HepG2 (cell line): ENCODE results near the gene DUSP12. TPM values are rescaled to one million over a fixed set of nuclear protein-coding genes. Genes with fewer than 3 reads are reported as not detected.

Experiments
- ATAC-seq: fragments of 200-7000 bp; cut with Tn5 transposase; 3 replicates; pipeline ENCODE4 v1.9.1; 2020; ENCODE audit warnings: mild to moderate bottlenecking, moderate library complexity
- BruUV-seq: library from RNA; stranded (reverse); fragments of 400-500 nt; replicated peaks from 2 replicates; lab custom pipeline; 2021; lab: Mats Ljungman, UMichigan
- CTCF ChIA-PET: fragments of 300-600 bp; formaldehyde crosslinking; extraction: SDS; loops from one replicate; lab custom pipeline; 2021; ENCODE audit warnings: low total read pairs, inconsistent platforms, low intra/inter-chr PET ratio; lab: Yijun Ruan, JAX
- POLR2A ChIA-PET: fragments of 350-600 bp; sonication (Branson Sonifier 250); formaldehyde crosslinking; loops from one replicate; lab custom pipeline; 2020; ENCODE audit warnings: antibody characterized with exemption, inconsistent platforms; lab: Yijun Ruan, JAX
- DNase-seq: peaks from one replicate; pipeline ENCODE4 v3.0.0-alpha.2; 2015; ENCODE audit warnings: low spot score
- FAIRE-seq: peaks from 3 replicates; lab custom pipeline; 2011; peaks lifted over from hg19 to GRCh38; lab: Jason Lieb, UNC
- H2AFZ ChIP-seq: one replicate; pipeline ENCODE4 v1.6.1; 2011; ENCODE audit warnings: low read length, inconsistent platforms
- H3K27ac ChIP-seq: fragments of 300-600 bp; 3 replicates; pipeline ENCODE4 v1.8.0; 2011; ENCODE audit warnings: mixed run types, mild to moderate bottlenecking, mixed read lengths, low read length, inconsistent platforms; ENCODE audit not compliant: insufficient read depth; ENCODE audit errors: extremely low read length
- H3K27me3 ChIP-seq, 2 experiments: fragments of 200-600 bp in 1 of 2; 2 replicates in 1 of 2; 3 replicates in 1 of 2; pipeline versions ENCODE4 v1.6.0 to v1.8.0; 2011; ENCODE audit warnings: low read length in 2 of 2, mild to moderate bottlenecking in 2 of 2, moderate library complexity in 2 of 2, inconsistent platforms in 1 of 2; ENCODE audit not compliant: insufficient read depth in 2 of 2, control insufficient read depth in 1 of 2
- H3K36me3 ChIP-seq, 2 experiments: fragments of 200-600 bp in 1 of 2; replicated peaks in 1 of 2; 2 replicates in 1 of 2; 3 replicates in 1 of 2; pipeline versions ENCODE4 v1.5.1 to v1.8.0; 2011; ENCODE audit warnings: low read length in 2 of 2, inconsistent platforms in 1 of 2; ENCODE audit not compliant: insufficient read depth in 2 of 2, control insufficient read depth in 1 of 2
- H3K4me1 ChIP-seq: 2 replicates; pipeline ENCODE4 v1.5.1; 2012; ENCODE audit warnings: low read length, inconsistent platforms; ENCODE audit not compliant: insufficient read depth
- H3K4me2 ChIP-seq: 2 replicates; pipeline ENCODE4 v1.6.0; 2011; ENCODE audit warnings: low read depth, low read length, inconsistent platforms
- H3K4me3 ChIP-seq, 3 experiments: fragments of 200-600 bp in 1 of 3; sonication (generic), shearing (Covaris generic) in 1 of 3; replicated peaks in 1 of 3; 2 replicates each; pipeline ENCODE4 v1.5.1; 2011 to 2016; ENCODE audit warnings: low read length in 3 of 3, inconsistent platforms in 2 of 3, low read depth in 2 of 3, mild to moderate bottlenecking in 2 of 3, control low read depth in 1 of 3, mixed read lengths in 1 of 3; ENCODE audit not compliant: insufficient read depth in 1 of 3
- H3K79me2 ChIP-seq: one replicate; pipeline ENCODE4 v1.6.1; 2011; ENCODE audit warnings: low read length, inconsistent platforms; ENCODE audit not compliant: insufficient read depth
- H3K9ac ChIP-seq: 2 replicates; pipeline ENCODE4 v1.6.0; 2011; ENCODE audit warnings: mild to moderate bottlenecking, low read depth, low read length, inconsistent platforms; ENCODE audit not compliant: insufficient read depth
- H3K9me3 ChIP-seq: 2 replicates; pipeline ENCODE4 v1.5.1; 2012; ENCODE audit warnings: mild to moderate bottlenecking, low read length
- H4K20me1 ChIP-seq: 2 replicates; pipeline ENCODE4 v1.6.0; 2011; ENCODE audit warnings: inconsistent platforms, mild to moderate bottlenecking, low read length, moderate library complexity; ENCODE audit not compliant: insufficient read depth
- HNRNPK ChIP-seq: fragments of 200-400 bp; formaldehyde crosslinking; IDR thresholded peaks from 2 replicates; pipeline ENCODE4 v1.6.1; 2018; ENCODE audit warnings: low read length, low read depth, moderate library complexity, mild to moderate bottlenecking; ENCODE audit not compliant: poor library complexity, severe bottlenecking
- KAT7 ChIP-seq: IDR thresholded peaks from 2 replicates; pipeline ENCODE4 v1.6.1; 2018; ENCODE audit warnings: borderline replicate concordance, missing compliant biosample characterization
- KAT8 ChIP-seq: IDR thresholded peaks from 2 replicates; pipeline ENCODE4 v1.6.1; 2016; ENCODE audit warnings: missing genetic modification reagents, missing compliant biosample characterization
- MEIS2 ChIP-seq: sonication (generic); formaldehyde crosslinking; IDR thresholded peaks from 2 replicates; pipeline ENCODE4 v1.9.0; 2021; ENCODE audit warnings: mild to moderate bottlenecking, missing genetic modification reagents
- NFE2L1 ChIP-seq: sonication (generic); formaldehyde crosslinking; IDR thresholded peaks from 2 replicates; pipeline ENCODE4 v1.4.0; 2020; ENCODE audit warnings: missing genetic modification reagents, mild to moderate bottlenecking, borderline replicate concordance
- ZNF121 ChIP-seq: sonication (generic); formaldehyde crosslinking; IDR thresholded peaks from 2 replicates; pipeline ENCODE4 v1.5.0; 2020; ENCODE audit warnings: mild to moderate bottlenecking, missing genetic modification reagents
- ZNF30 ChIP-seq: sonication (generic); formaldehyde crosslinking; IDR thresholded peaks from 2 replicates; pipeline ENCODE4 v1.5.0; 2020; ENCODE audit warnings: mild to moderate bottlenecking, missing genetic modification reagents
- ZNF563 ChIP-seq: sonication (generic); formaldehyde crosslinking; IDR thresholded peaks from 2 replicates; pipeline ENCODE4 v1.8.0; 2022; ENCODE audit warnings: mild to moderate bottlenecking, moderate library complexity, missing genetic modification reagents
- ZNF691 ChIP-seq: sonication (generic); formaldehyde crosslinking; IDR thresholded peaks from 2 replicates; pipeline ENCODE4 v1.4.0; 2020; ENCODE audit warnings: missing genetic modification reagents, low read depth, mild to moderate bottlenecking, borderline replicate concordance
- WGBS: methylation state at CpG from one replicate; pipeline ENCODE4 v1.1.6; 2017; ENCODE audit warnings: low lambda C conversion rate; 5-methylcytosine and 5-hydroxymethylcytosine counted together
- in situ Hi-C: cut with HindIII; loops from 2 replicates; pipeline ENCODE4 v1.10.0; 2017; ENCODE audit warnings: low pct_unique_long_range_greater_than_20kb; ENCODE audit not compliant: extremely low pct_ligation_motif_present
- intact Hi-C: fragments of 100-400 bp; cut with micrococcal nuclease; formaldehyde crosslinking; loops from one replicate; pipeline ENCODE4 v1.10.0; 2022; ENCODE audit not compliant: unreplicated experiment
- polyA plus RNA-seq, 8 experiments: library from polyadenylated mRNA; depleted of rRNA in 3 of 8; stranded (reverse) in 7 of 8; unstranded in 1 of 8; fragments of >200 nt; fragmentation: Illumina TruSeq in 4 of 8; extraction: Trizol in 4 of 8; gene quantifications; 2 replicates each; pipeline versions ENCODE4 v1.2.1 to v1.2.3, GENCODE V29; 2011 to 2016; ENCODE audit warnings: low read depth in 4 of 8, missing spikeins in 1 of 8, mixed read lengths in 1 of 8; ENCODE audit not compliant: insufficient read depth in 1 of 8
- total RNA-seq, 5 experiments: library from RNA; depleted of rRNA; stranded (reverse); fragments of >200 nt; fragmentation: Illumina TruSeq; extraction: Trizol; gene quantifications; 2 replicates each; pipeline ENCODE4 v1.2.3, GENCODE V29; 2016; ENCODE audit warnings: low read depth in 1 of 5
- TF ChIP-seq, protein P1 (sequence below): sonication (generic); formaldehyde crosslinking; IDR thresholded peaks from 2 replicates; pipeline ENCODE4 v1.4.0; 2020; ENCODE audit warnings: missing genetic modification reagents
- TF ChIP-seq, protein P2 (sequence below): sonication (generic); formaldehyde crosslinking; IDR thresholded peaks from 2 replicates; pipeline ENCODE4 v1.4.0; 2020; ENCODE audit warnings: missing genetic modification reagents

The DUSP12 gene
- total and polyA plus RNA-seq, 2 of the 13 experiments (the other 11 are each of a cell fraction or from before 2014, with no cell fraction given): 36.7 to 37.1 TPM

GRCh38 chr1:161771161-161771560, 21.6 kb downstream of the DUSP12 start:
- H3K4me3 ChIP-seq: no peak overlapping the region
- in situ Hi-C loops (no loop called here), intact Hi-C loops (no loop called here)
- BruUV-seq: no TSS peak
- no peak overlapping the region for H2AFZ ChIP-seq
- no peaks in the 10 kb centered on the region for H3K36me3 ChIP-seq
- DNase-seq (no peak), ATAC-seq (no peak), FAIRE-seq (no peak)
- H3K4me1 ChIP-seq: peaks cover 17% of the 10 kb centered on the region
- no peak overlapping the region for H3K27ac ChIP-seq
- H3K4me2 ChIP-seq: no peak overlapping the region
- H4K20me1 ChIP-seq: no peaks in the 10 kb centered on the region; the same call in 1 of the 2 replicates
- WGBS: 99% methylated on average over 5 of the region's 5 CpGs
- no peak for TF ChIP-seq HNRNPK
- TF ChIP-seq ZNF30 (CRISPR knock-in tag): no peak
- TF ChIP-seq ZNF121: no peak
- ChIA-PET CTCF (no interaction called here), POLR2A (no interaction called here)
- no peaks in the 10 kb centered on the region for H3K9me3 ChIP-seq
- no peaks in the 10 kb centered on the region; a peak in 1 of 5 replicates for H3K27me3 ChIP-seq
- peaks cover 61% of the 10 kb centered on the region for H3K79me2 ChIP-seq
- no peak overlapping the region for H3K9ac ChIP-seq

- Histone ChIP-seq H3K9ac (no peak overlapping the region), H3K27ac (no peak overlapping the region), H3K4me3 (no peak overlapping the region), H4K20me1 (no peaks in the 10 kb centered on the region; the same call in 1 of the 2 replicates), H3K4me2 (no peak overlapping the region), H3K4me1 (peaks cover 17% of the 10 kb centered on the region), H3K27me3 (no peaks in the 10 kb centered on the region), H3K9me3 (no peaks in the 10 kb centered on the region), H3K79me2 (peaks cover 56% of the 10 kb centered on the region), H2AFZ (no peak overlapping the region), H3K36me3 (no peaks in the 10 kb centered on the region)
- in situ Hi-C loops (no loop called here), intact Hi-C loops (no loop called here)
- no peak for ATAC-seq
- BruUV-seq: no TSS peak
- DNase-seq: no peak
- no peak for FAIRE-seq
- POLR2A ChIA-PET: no interaction called here
- 96% methylated on average over 2 of the region's 2 CpGs for WGBS
- CTCF ChIA-PET: no interaction called here
- TF ChIP-seq, protein P1, sequence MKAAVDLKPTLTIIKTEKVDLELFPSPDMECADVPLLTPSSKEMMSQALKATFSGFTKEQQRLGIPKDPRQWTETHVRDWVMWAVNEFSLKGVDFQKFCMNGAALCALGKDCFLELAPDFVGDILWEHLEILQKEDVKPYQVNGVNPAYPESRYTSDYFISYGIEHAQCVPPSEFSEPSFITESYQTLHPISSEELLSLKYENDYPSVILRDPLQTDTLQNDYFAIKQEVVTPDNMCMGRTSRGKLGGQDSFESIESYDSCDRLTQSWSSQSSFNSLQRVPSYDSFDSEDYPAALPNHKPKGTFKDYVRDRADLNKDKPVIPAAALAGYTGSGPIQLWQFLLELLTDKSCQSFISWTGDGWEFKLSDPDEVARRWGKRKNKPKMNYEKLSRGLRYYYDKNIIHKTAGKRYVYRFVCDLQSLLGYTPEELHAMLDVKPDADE (CRISPR knock-in tag): no peak
- no peak for TF ChIP-seq KAT8 (CRISPR knock-in tag)
- no peak for TF ChIP-seq ZNF563 (CRISPR knock-in tag)
- no peak for TF ChIP-seq KAT7 (CRISPR knock-in tag)
- no peak for TF ChIP-seq NFE2L1 (CRISPR knock-in tag)
- no peak for TF ChIP-seq ZNF691 (CRISPR knock-in tag)
- TF ChIP-seq, protein P2, sequence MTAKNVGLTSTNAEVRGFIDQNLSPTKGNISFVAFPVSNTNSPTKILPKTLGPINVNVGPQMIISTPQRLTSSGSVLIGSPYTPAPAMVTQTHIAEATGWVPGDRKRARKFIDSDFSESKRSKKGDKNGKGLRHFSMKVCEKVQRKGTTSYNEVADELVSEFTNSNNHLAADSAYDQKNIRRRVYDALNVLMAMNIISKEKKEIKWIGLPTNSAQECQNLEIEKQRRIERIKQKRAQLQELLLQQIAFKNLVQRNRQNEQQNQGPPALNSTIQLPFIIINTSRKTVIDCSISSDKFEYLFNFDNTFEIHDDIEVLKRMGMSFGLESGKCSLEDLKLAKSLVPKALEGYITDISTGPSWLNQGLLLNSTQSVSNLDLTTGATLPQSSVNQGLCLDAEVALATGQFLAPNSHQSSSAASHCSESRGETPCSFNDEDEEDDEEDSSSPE (CRISPR knock-in tag): no peak
- TF ChIP-seq MEIS2 (CRISPR knock-in tag): no peak
Observed at GRCh38 chr1:161771973-161772372, 22.4 kb downstream of the DUSP12 start.
